HepG2 (cell line): ENCODE data around the gene LEAP2. TPM values are rescaled to one million over a fixed set of nuclear protein-coding genes. Genes with fewer than 3 reads are reported as not detected.

Source experiments
- CREB1 ChIP-seq, 2 experiments: fragments of 450-650 bp in 1 of 2; IDR thresholded peaks; 2 replicates each; pipeline ENCODE4 v1.6.1; 2016 to 2017; ENCODE audit warnings: control low read depth in 1 of 2, mild to moderate bottlenecking in 1 of 2, missing compliant biosample characterization in 1 of 2, missing genetic modification characterization in 1 of 2
- FOSL2 ChIP-seq: sonication (generic); formaldehyde crosslinking; IDR thresholded peaks from 2 replicates; pipeline ENCODE4 v1.4.0; 2020; ENCODE audit warnings: missing genetic modification reagents
- KAT2B ChIP-seq: fragments of 150-350 bp; IDR thresholded peaks from 2 replicates; pipeline ENCODE4 v1.6.1; 2014; ENCODE audit warnings: low read depth, low read length, borderline replicate concordance
- KDM6A ChIP-seq: IDR thresholded peaks from 2 replicates; pipeline ENCODE4 v1.6.1; 2016; ENCODE audit warnings: low read depth
- PBX2 ChIP-seq: IDR thresholded peaks from 2 replicates; pipeline ENCODE4 v1.6.1; 2016; ENCODE audit warnings: control low read depth
- PCBP1 ChIP-seq: fragments of 200-400 bp; formaldehyde crosslinking; IDR thresholded peaks from 2 replicates; pipeline ENCODE4 v1.6.1; 2017; ENCODE audit warnings: mild to moderate bottlenecking, low read depth, low read length, borderline replicate concordance
- PHF5A ChIP-seq: IDR thresholded peaks from one replicate; pipeline ENCODE4 v1.6.1; 2018; ENCODE audit warnings: low read depth, missing genetic modification reagents; ENCODE audit not compliant: unreplicated experiment
- PHF8 ChIP-seq: sonication (generic); formaldehyde crosslinking; IDR thresholded peaks from 2 replicates; pipeline ENCODE4 v1.5.0; 2020; ENCODE audit warnings: missing genetic modification reagents
- RBFOX2 ChIP-seq: fragments of 200-400 bp; formaldehyde crosslinking; IDR thresholded peaks from 2 replicates; pipeline ENCODE4 v1.6.1; 2017; ENCODE audit warnings: low read depth, mild to moderate bottlenecking, low read length
- SAP130 ChIP-seq: IDR thresholded peaks from 2 replicates; pipeline ENCODE4 v1.6.1; 2016; ENCODE audit warnings: low read depth
- TEAD3 ChIP-seq: optimal IDR thresholded peaks from 2 replicates; pipeline ENCODE3; 2016; ENCODE audit warnings: borderline replicate concordance
- THYN1 ChIP-seq: sonication (generic); formaldehyde crosslinking; IDR thresholded peaks from 2 replicates; pipeline ENCODE4 v1.8.1; 2023; ENCODE audit warnings: low read depth, mild to moderate bottlenecking, moderate library complexity, missing genetic modification reagents, borderline replicate concordance
- ZNF224 ChIP-seq: sonication (generic); formaldehyde crosslinking; IDR thresholded peaks from 2 replicates; pipeline ENCODE4 v1.5.0; 2020; ENCODE audit warnings: mild to moderate bottlenecking, missing genetic modification reagents
- ZNF343 ChIP-seq: sonication (generic); formaldehyde crosslinking; IDR thresholded peaks from 2 replicates; pipeline ENCODE4 v1.4.0; 2020; ENCODE audit warnings: mild to moderate bottlenecking, missing genetic modification reagents
- ZNF547 ChIP-seq: sonication (generic); formaldehyde crosslinking; IDR thresholded peaks from 2 replicates; pipeline ENCODE4 v1.5.1; 2020; ENCODE audit warnings: mild to moderate bottlenecking, missing genetic modification reagents
- ZNF746 ChIP-seq: sonication (generic); formaldehyde crosslinking; IDR thresholded peaks from 2 replicates; pipeline ENCODE4 v1.8.0; 2022; ENCODE audit warnings: mild to moderate bottlenecking, missing genetic modification reagents
- ZNF772 ChIP-seq: sonication (generic); formaldehyde crosslinking; IDR thresholded peaks from 2 replicates; pipeline ENCODE4 v1.5.0; 2020; ENCODE audit warnings: mild to moderate bottlenecking, missing genetic modification reagents
- ZXDC ChIP-seq: sonication (generic); formaldehyde crosslinking; IDR thresholded peaks from 2 replicates; pipeline ENCODE4 v1.5.0; 2020; ENCODE audit warnings: mild to moderate bottlenecking, missing genetic modification reagents
- polyA plus RNA-seq, 8 experiments: library from polyadenylated mRNA; depleted of rRNA in 3 of 8; stranded (reverse) in 7 of 8; unstranded in 1 of 8; fragments of >200 nt; fragmentation: Illumina TruSeq in 4 of 8; extraction: Trizol in 4 of 8; gene quantifications; 2 replicates each; pipeline versions ENCODE4 v1.2.1 to v1.2.3, GENCODE V29; 2011 to 2016; ENCODE audit warnings: low read depth in 4 of 8, missing spikeins in 1 of 8, mixed read lengths in 1 of 8; ENCODE audit not compliant: insufficient read depth in 1 of 8
- total RNA-seq, 5 experiments: library from RNA; depleted of rRNA; stranded (reverse); fragments of >200 nt; fragmentation: Illumina TruSeq; extraction: Trizol; gene quantifications; 2 replicates each; pipeline ENCODE4 v1.2.3, GENCODE V29; 2016; ENCODE audit warnings: low read depth in 1 of 5
- TF ChIP-seq, protein P1 (sequence below): sonication (generic); formaldehyde crosslinking; IDR thresholded peaks from 2 replicates; pipeline ENCODE4 v1.5.1; 2020; ENCODE audit warnings: missing genetic modification reagents, mild to moderate bottlenecking, borderline replicate concordance
- TF ChIP-seq, protein P2 (sequence below): sonication (generic); formaldehyde crosslinking; IDR thresholded peaks from 2 replicates; pipeline ENCODE4 v1.5.1; 2020; ENCODE audit warnings: mild to moderate bottlenecking, missing genetic modification reagents, moderate library complexity

The LEAP2 gene
- total and polyA plus RNA-seq, 2 of the 13 experiments (the other 11 are each of a cell fraction or from before 2014, with no cell fraction given) = 23.9 to 51.9 TPM

DNA sequence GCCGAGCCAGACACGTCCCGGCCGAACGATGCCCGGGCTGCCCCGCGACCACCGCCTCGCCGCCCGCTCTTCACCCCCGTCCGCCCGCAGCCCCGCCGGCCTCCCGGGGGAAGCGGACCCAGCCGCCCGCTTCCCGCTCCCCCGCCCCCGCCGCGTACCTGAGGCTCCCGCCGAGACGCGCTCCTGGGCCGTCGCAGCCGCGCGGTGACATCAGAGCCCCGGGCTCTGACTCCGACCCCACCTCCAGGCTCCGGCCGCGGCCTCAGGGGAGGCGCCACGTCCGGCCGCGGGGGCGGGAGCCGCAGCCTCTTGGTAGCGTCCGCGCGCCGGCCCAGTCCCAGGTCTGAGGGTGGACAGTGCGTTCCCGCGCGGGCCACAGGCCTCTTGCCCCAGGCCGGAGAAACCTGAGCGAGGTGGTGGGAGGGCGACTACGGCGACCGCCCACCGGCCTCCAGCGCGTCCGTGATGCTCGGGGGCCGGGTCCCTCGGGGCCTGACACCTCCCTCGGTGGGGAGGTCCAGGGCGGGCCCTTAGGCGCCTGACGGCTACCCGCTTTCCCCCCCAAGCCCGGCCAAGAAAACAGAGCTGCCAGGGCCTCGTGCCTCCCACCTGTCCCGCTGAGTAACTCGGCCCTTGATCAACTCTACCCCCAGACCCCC lies 42.9 kb upstream of the LEAP2 start, which contains the start of gene SHROOM1 (continued):
- TF ChIP-seq ZXDC (CRISPR knock-in tag) = no peak; the same call in 1 of the 2 replicates
- TF ChIP-seq ZNF547 = 0 out of 2 replicates have a peak, but pooled peaks have one; percentile 25
- TF ChIP-seq, protein P1, sequence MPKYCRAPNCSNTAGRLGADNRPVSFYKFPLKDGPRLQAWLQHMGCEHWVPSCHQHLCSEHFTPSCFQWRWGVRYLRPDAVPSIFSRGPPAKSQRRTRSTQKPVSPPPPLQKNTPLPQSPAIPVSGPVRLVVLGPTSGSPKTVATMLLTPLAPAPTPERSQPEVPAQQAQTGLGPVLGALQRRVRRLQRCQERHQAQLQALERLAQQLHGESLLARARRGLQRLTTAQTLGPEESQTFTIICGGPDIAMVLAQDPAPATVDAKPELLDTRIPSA (CRISPR knock-in tag) = peak; percentile 76; the same call in 1 of the 2 replicates
- TF ChIP-seq FOSL2 = peak; percentile 31; the same call in 1 of the 2 replicates
- TF ChIP-seq TEAD3 (CRISPR knock-in tag) = peak; percentile 51
- peak; percentile 71; the same call in 1 of the 2 replicates for TF ChIP-seq ZNF772 (CRISPR knock-in tag)
- TF ChIP-seq ZNF746 (CRISPR knock-in tag) = peak; percentile 80; the same call in 1 of the 2 replicates
- TF ChIP-seq PHF5A = no peak
- TF ChIP-seq SAP130 (CRISPR knock-in tag) = peak; percentile 64
- peak; percentile 92 for TF ChIP-seq RBFOX2
- TF ChIP-seq, protein P2, sequence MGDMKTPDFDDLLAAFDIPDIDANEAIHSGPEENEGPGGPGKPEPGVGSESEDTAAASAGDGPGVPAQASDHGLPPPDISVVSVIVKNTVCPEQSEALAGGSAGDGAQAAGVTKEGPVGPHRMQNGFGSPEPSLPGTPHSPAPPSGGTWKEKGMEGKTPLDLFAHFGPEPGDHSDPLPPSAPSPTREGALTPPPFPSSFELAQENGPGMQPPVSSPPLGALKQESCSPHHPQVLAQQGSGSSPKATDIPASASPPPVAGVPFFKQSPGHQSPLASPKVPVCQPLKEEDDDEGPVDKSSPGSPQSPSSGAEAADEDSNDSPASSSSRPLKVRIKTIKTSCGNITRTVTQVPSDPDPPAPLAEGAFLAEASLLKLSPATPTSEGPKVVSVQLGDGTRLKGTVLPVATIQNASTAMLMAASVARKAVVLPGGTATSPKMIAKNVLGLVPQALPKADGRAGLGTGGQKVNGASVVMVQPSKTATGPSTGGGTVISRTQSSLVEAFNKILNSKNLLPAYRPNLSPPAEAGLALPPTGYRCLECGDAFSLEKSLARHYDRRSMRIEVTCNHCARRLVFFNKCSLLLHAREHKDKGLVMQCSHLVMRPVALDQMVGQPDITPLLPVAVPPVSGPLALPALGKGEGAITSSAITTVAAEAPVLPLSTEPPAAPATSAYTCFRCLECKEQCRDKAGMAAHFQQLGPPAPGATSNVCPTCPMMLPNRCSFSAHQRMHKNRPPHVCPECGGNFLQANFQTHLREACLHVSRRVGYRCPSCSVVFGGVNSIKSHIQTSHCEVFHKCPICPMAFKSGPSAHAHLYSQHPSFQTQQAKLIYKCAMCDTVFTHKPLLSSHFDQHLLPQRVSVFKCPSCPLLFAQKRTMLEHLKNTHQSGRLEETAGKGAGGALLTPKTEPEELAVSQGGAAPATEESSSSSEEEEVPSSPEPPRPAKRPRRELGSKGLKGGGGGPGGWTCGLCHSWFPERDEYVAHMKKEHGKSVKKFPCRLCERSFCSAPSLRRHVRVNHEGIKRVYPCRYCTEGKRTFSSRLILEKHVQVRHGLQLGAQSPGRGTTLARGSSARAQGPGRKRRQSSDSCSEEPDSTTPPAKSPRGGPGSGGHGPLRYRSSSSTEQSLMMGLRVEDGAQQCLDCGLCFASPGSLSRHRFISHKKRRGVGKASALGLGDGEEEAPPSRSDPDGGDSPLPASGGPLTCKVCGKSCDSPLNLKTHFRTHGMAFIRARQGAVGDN = peak; percentile 86
- peak; percentile 36; the same call in 1 of the 2 replicates for TF ChIP-seq CREB1 (IDR thresholded peaks at IDR 0.05)
- no peak for TF ChIP-seq CREB1 (CRISPR knock-in tag; IDR thresholded peaks at IDR 0.05)
- TF ChIP-seq THYN1 (CRISPR knock-in tag) = no peak
- TF ChIP-seq KAT2B = no peak
- no peak for TF ChIP-seq ZNF224
- TF ChIP-seq PHF8 (CRISPR knock-in tag) = peak; percentile 87
- TF ChIP-seq PBX2 (CRISPR knock-in tag) = no peak
- TF ChIP-seq KDM6A (CRISPR knock-in tag) = no peak
- no peak for TF ChIP-seq ZNF343 (CRISPR knock-in tag)
- no peak for TF ChIP-seq PCBP1
